Liver (tissue), 9 donors: ENCODE data around the gene TPGS1. TPM values are rescaled to one million over a fixed set of nuclear protein-coding genes. Genes with fewer than 3 reads are reported as not detected.
A peak's percentile ranks its signal among the peaks of the same experiment; 100 is the strongest.

Source experiments
- DNase-seq: peaks from one replicate; pipeline ENCODE4 v3.0.0-alpha.2; 2017; ENCODE audit warnings: low spot score
- H3K27ac ChIP-seq, 2 donors: one replicate each; pipeline ENCODE4 v1.7.0; 2013; ENCODE audit warnings: inconsistent platforms in 2 of 2, low read length in 2 of 2, control low read depth in 1 of 2, low read depth in 1 of 2, mild to moderate bottlenecking in 1 of 2
- H3K27me3 ChIP-seq, 4 donors: one replicate each; pipeline versions ENCODE4 v1.6.1 to v1.7.0; 2013; ENCODE audit warnings: low read length in 3 of 4, inconsistent platforms in 1 of 4, mild to moderate bottlenecking in 1 of 4, moderate library complexity in 1 of 4; ENCODE audit not compliant: control insufficient read depth in 4 of 4, insufficient read depth in 4 of 4
- H3K36me3 ChIP-seq, 4 donors: one replicate each; pipeline versions ENCODE4 v1.6.1 to v1.7.0; 2013; ENCODE audit warnings: low read length in 3 of 4, mild to moderate bottlenecking in 3 of 4, low read depth in 1 of 4, moderate library complexity in 1 of 4; ENCODE audit not compliant: control insufficient read depth in 4 of 4, insufficient read depth in 3 of 4
- H3K4me1 ChIP-seq, 4 donors: one replicate each; pipeline versions ENCODE4 v1.6.1 to v1.7.0; 2013; ENCODE audit warnings: low read length in 3 of 4, mild to moderate bottlenecking in 3 of 4, moderate library complexity in 1 of 4; ENCODE audit not compliant: control insufficient read depth in 4 of 4, insufficient read depth in 4 of 4
- H3K4me3 ChIP-seq, 3 donors: one replicate each; pipeline versions ENCODE4 v1.6.1 to v1.7.0; 2013; ENCODE audit warnings: low read length in 3 of 3, control low read depth in 1 of 3, low read depth in 1 of 3, mild to moderate bottlenecking in 1 of 3
- H3K9ac ChIP-seq, 2 donors: one replicate each; pipeline ENCODE4 v1.7.0; 2013; ENCODE audit warnings: low read length in 2 of 2, mild to moderate bottlenecking in 2 of 2, moderate library complexity in 2 of 2, control low read depth in 1 of 2, low read depth in 1 of 2
- H3K9me3 ChIP-seq, 4 donors: one replicate each; pipeline versions ENCODE4 v1.6.1 to v1.7.0; 2013; ENCODE audit warnings: low read length in 3 of 4; ENCODE audit not compliant: control insufficient read depth in 4 of 4
- ATF3 ChIP-seq: IDR thresholded peaks from 2 replicates; pipeline ENCODE4 v1.6.1; 2016; ENCODE audit warnings: antibody characterized with exemption
- EGR1 ChIP-seq, 2 donors: IDR thresholded peaks; 2 replicates each; pipeline ENCODE4 v1.6.1; 2016 to 2018; ENCODE audit warnings: antibody characterized with exemption in 2 of 2, low read depth in 2 of 2
- FOXA1 ChIP-seq: IDR thresholded peaks from 2 replicates; pipeline ENCODE4 v1.6.1; 2016; ENCODE audit warnings: antibody characterized with exemption
- FOXA2 ChIP-seq: IDR thresholded peaks from 2 replicates; pipeline ENCODE4 v1.6.1; 2016; ENCODE audit warnings: antibody characterized with exemption
- GABPA ChIP-seq, 2 donors: IDR thresholded peaks in 1 of 2; conservative IDR thresholded peaks in 1 of 2; 2 replicates each; pipeline ENCODE4 v1.6.1; 2016; ENCODE audit warnings: antibody characterized with exemption in 2 of 2, mild to moderate bottlenecking in 1 of 2, moderate library complexity in 1 of 2
- HNF4A ChIP-seq, 2 donors: conservative IDR thresholded peaks; 2 replicates each; pipeline ENCODE4 v1.6.1; 2016; ENCODE audit warnings: antibody characterized with exemption in 2 of 2, mild to moderate bottlenecking in 2 of 2
- HNF4G ChIP-seq: IDR thresholded peaks from 2 replicates; pipeline ENCODE4 v1.6.1; 2016; ENCODE audit warnings: antibody characterized with exemption
- JUND ChIP-seq, 2 donors: IDR thresholded peaks; 2 replicates each; pipeline ENCODE4 v1.6.1; 2016; ENCODE audit warnings: antibody characterized with exemption in 2 of 2
- NR2F2 ChIP-seq: IDR thresholded peaks from 2 replicates; pipeline ENCODE4 v1.6.1; 2016; ENCODE audit warnings: antibody characterized with exemption
- RAD21 ChIP-seq, 2 donors: IDR thresholded peaks; 2 replicates each; pipeline ENCODE4 v1.6.1; 2016; ENCODE audit warnings: antibody characterized with exemption in 2 of 2, mild to moderate bottlenecking in 2 of 2
- RXRA ChIP-seq, 2 donors: IDR thresholded peaks; 2 replicates each; pipeline ENCODE4 v1.6.1; 2017 to 2018; ENCODE audit warnings: antibody characterized with exemption in 2 of 2, mild to moderate bottlenecking in 1 of 2
- SP1 ChIP-seq: IDR thresholded peaks from 2 replicates; pipeline ENCODE4 v1.6.1; 2018; ENCODE audit warnings: antibody characterized with exemption, mild to moderate bottlenecking
- TAF1 ChIP-seq: conservative IDR thresholded peaks from 2 replicates; pipeline ENCODE4 v1.6.1; 2016; ENCODE audit warnings: antibody characterized with exemption, mild to moderate bottlenecking
- YY1 ChIP-seq: IDR thresholded peaks from 2 replicates; pipeline ENCODE4 v1.6.1; 2016; ENCODE audit warnings: antibody characterized with exemption, mild to moderate bottlenecking
- ZBTB33 ChIP-seq: IDR thresholded peaks from 2 replicates; pipeline ENCODE4 v1.6.1; 2016; ENCODE audit warnings: antibody characterized with exemption
- WGBS: extraction: QIAGEN DNeasy Blood & Tissue Kit; methylation state at CpG from one replicate; pipeline ENCODE4 v1.1.7; 2013; 5-methylcytosine and 5-hydroxymethylcytosine counted together
- polyA plus RNA-seq, 2 donors: library from polyadenylated mRNA; stranded (reverse) in 1 of 2; unstranded in 1 of 2; fragments of 200-250 nt in 1 of 2; fragments of >200 nt in 1 of 2; fragmentation: Nextera tagmentation in 1 of 2; extraction: Ambion mirVana in 1 of 2; gene quantifications; one replicate each; pipeline versions ENCODE4 v1.2.1 to v1.2.3, GENCODE V29; 2013 to 2015
- total RNA-seq, 2 donors: library from RNA; depleted of rRNA; stranded (reverse); fragments of >200 nt; gene quantifications; one replicate each; pipeline ENCODE4 v1.2.3, GENCODE V29; 2014
- TF ChIP-seq, protein P1 (sequence below): IDR thresholded peaks from 2 replicates; pipeline ENCODE4 v1.6.1; 2016; ENCODE audit warnings: antibody characterized with exemption
- TF ChIP-seq, protein P2 (sequence below): fragments of 150-350 bp; IDR thresholded peaks from 2 replicates; pipeline ENCODE4 v1.5.1; 2017; ENCODE audit warnings: improper control_type of control experiment, low read depth, low read length; ENCODE audit not compliant: missing input control
- donor health status: healthy.
- donor health status: healthy.
- donor health status: healthy.
- donor health status: healthy.
- donor health status: healthy.

The TPGS1 gene
- total and polyA plus RNA-seq, 4 donors: 1.7 to 15.5 (median 14.7) TPM

GRCh38 chr19:533364-534058, 26.2 kb downstream of the TPGS1 start:
- DNase-seq: no peak
- Histone ChIP-seq H3K36me3 (peaks cover 2 to 19% (median 10%) of the 10 kb centered on the region in 4 donors), H3K27me3 (no peaks in the 10 kb centered on the region), H3K4me1 (peaks cover 15 to 37% (median 22%) of the 10 kb centered on the region in 4 donors), H3K9me3 (no peaks in the 10 kb centered on the region), H3K4me3 (peak overlapping the region; percentile 81 to 83 (median 83)), H3K27ac (peak overlapping the region; percentile 83 to 95), H3K9ac (peak overlapping the region; percentile 85 to 86)
- 29% methylated on average over 25 of the region's 25 CpGs for WGBS
- no peak for TF ChIP-seq HNF4A (conservative IDR thresholded peaks at IDR 0.05)
- TF ChIP-seq, protein P1, sequence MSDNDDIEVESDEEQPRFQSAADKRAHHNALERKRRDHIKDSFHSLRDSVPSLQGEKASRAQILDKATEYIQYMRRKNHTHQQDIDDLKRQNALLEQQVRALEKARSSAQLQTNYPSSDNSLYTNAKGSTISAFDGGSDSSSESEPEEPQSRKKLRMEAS: no peak
- TF ChIP-seq GABPA (IDR thresholded peaks at IDR 0.05 in 1 of 2, conservative IDR thresholded peaks at IDR 0.05 in 1 of 2): no peak
- no peak for TF ChIP-seq EGR1 (IDR thresholded peaks at IDR 0.05; ENCODE audit: low read depth in 2 of 2)

GRCh38 chr19:534088-534487, 26.8 kb downstream of the TPGS1 start:
- Histone ChIP-seq H3K4me3 (peak overlapping the region in 2 of 3 donors; percentile 83), H3K36me3 (peaks cover 3 to 19% (median 14%) of the 10 kb centered on the region in 4 donors), H3K4me1 (peaks cover 15 to 37% (median 22%) of the 10 kb centered on the region in 4 donors), H3K9me3 (no peaks in the 10 kb centered on the region), H3K27me3 (no peaks in the 10 kb centered on the region), H3K9ac (peak overlapping the region in 1 of 2 donors; percentile 85), H3K27ac (peak overlapping the region; percentile 83 to 95)
- no peak for DNase-seq
- 78% methylated on average over 14 of the region's 14 CpGs for WGBS
- TF ChIP-seq YY1: no peak
- TF ChIP-seq ZBTB33: no peak

DNA sequence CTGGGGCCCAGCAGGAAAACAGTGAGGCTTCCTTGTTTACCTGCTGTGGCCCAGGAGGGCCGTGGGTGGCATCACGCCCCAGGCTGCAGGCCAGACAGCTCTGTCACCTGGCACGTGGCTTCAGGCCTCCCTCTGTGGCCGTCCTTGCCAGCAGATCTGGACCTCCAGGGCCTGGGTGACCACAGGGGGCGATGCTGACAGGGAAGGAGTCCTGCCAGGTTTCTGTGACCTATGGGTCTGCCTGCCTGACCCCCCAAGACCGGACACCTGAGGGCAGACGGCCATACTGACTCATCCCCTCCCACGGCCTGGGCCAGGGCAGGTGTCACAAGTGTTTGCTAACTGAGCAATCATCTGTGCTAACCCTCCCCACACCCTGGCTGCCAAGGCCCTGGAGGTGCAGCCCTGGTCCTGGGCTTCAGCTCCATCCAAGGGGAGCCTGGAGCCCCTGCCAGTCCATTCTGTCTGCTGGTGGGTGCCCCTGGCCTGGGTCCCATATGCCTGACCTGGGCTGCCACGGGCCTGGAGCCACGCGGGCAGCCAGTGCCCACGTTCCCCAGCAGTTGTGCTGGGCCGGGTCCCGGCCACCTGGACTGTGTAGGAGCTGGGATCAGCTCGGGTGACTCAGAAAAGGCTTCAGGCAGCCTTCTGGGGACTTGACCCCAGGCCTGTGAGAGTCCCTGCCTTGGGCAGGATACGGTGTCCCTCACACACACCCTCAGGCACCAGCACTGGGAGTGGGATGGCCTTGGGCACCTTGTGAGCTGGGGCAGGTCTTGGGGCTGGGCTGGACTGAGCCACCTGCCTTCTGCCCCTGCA, 27.9 kb downstream of the TPGS1 start:
- Histone ChIP-seq H3K9me3 (no peaks in the 10 kb centered on the region), H3K36me3 (peaks cover 3 to 22% (median 16%) of the 10 kb centered on the region in 4 donors), H3K4me1 (peaks cover 15 to 37% (median 22%) of the 10 kb centered on the region in 4 donors), H3K27me3 (no peaks in the 10 kb centered on the region), H3K4me3 (no peak overlapping the region), H3K9ac (no peak overlapping the region), H3K27ac (peak overlapping the region; percentile 83 to 95)
- DNase-seq: no peak
- 41% methylated on average over 16 of the region's 16 CpGs for WGBS
- TF ChIP-seq, protein P2, sequence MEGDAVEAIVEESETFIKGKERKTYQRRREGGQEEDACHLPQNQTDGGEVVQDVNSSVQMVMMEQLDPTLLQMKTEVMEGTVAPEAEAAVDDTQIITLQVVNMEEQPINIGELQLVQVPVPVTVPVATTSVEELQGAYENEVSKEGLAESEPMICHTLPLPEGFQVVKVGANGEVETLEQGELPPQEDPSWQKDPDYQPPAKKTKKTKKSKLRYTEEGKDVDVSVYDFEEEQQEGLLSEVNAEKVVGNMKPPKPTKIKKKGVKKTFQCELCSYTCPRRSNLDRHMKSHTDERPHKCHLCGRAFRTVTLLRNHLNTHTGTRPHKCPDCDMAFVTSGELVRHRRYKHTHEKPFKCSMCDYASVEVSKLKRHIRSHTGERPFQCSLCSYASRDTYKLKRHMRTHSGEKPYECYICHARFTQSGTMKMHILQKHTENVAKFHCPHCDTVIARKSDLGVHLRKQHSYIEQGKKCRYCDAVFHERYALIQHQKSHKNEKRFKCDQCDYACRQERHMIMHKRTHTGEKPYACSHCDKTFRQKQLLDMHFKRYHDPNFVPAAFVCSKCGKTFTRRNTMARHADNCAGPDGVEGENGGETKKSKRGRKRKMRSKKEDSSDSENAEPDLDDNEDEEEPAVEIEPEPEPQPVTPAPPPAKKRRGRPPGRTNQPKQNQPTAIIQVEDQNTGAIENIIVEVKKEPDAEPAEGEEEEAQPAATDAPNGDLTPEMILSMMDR: peak; percentile 20
- TF ChIP-seq SP1: peak; percentile 46
- TF ChIP-seq RAD21 (IDR thresholded peaks at IDR 0.05): no peak
- TF ChIP-seq YY1: peak; percentile 89
- TF ChIP-seq JUND (IDR thresholded peaks at IDR 0.05): peak in 1 of 2 donors; percentile 97
- TF ChIP-seq, protein P1: no peak
- no peak for TF ChIP-seq ATF3
- TF ChIP-seq EGR1 (IDR thresholded peaks at IDR 0.05; ENCODE audit: low read depth in 2 of 2): peak; percentile 30 to 93
- TF ChIP-seq HNF4G: no peak
- TF ChIP-seq ZBTB33: no peak
- TF ChIP-seq GABPA (IDR thresholded peaks at IDR 0.05 in 1 of 2, conservative IDR thresholded peaks at IDR 0.05 in 1 of 2): peak in 1 of 2 donors; percentile 64
- peak; percentile 75 for TF ChIP-seq FOXA1
- TF ChIP-seq NR2F2: peak; percentile 73
- TF ChIP-seq TAF1: no peak
- TF ChIP-seq FOXA2: peak; percentile 88
- TF ChIP-seq RXRA (IDR thresholded peaks at IDR 0.05): peak; percentile 76 to 97
- TF ChIP-seq HNF4A (conservative IDR thresholded peaks at IDR 0.05): peak; percentile 32 to 90
